Epithelial cell of proximal tubule (primary cell): Measurements from ENCODE around the gene EDEM1. TPM values are rescaled to one million over a fixed set of nuclear protein-coding genes. Genes with fewer than 3 reads are reported as not detected.

Source experiments
- DNase-seq: peaks from one replicate; pipeline ENCODE4 v3.0.0-alpha.2; 2011; ENCODE audit warnings: low read depth
- H3K4me3 ChIP-seq: 2 replicates; pipeline ENCODE4 v1.5.1; 2011; ENCODE audit warnings: low read depth, mild to moderate bottlenecking, low read length
- total RNA-seq: library from RNA; depleted of rRNA; stranded (reverse); fragments of >200 nt; gene quantifications from 2 replicates; pipeline ENCODE4 v1.2.3, GENCODE V29; 2015
- TF ChIP-seq, protein P1 (sequence below): conservative IDR thresholded peaks from 2 replicates; pipeline ENCODE4 v1.5.1; 2012; ENCODE audit warnings: low read depth, mild to moderate bottlenecking, low read length

Gene EDEM1
- total RNA-seq, 1 donor from 2014 or later = 50.6 TPM

- TF ChIP-seq, protein P1, sequence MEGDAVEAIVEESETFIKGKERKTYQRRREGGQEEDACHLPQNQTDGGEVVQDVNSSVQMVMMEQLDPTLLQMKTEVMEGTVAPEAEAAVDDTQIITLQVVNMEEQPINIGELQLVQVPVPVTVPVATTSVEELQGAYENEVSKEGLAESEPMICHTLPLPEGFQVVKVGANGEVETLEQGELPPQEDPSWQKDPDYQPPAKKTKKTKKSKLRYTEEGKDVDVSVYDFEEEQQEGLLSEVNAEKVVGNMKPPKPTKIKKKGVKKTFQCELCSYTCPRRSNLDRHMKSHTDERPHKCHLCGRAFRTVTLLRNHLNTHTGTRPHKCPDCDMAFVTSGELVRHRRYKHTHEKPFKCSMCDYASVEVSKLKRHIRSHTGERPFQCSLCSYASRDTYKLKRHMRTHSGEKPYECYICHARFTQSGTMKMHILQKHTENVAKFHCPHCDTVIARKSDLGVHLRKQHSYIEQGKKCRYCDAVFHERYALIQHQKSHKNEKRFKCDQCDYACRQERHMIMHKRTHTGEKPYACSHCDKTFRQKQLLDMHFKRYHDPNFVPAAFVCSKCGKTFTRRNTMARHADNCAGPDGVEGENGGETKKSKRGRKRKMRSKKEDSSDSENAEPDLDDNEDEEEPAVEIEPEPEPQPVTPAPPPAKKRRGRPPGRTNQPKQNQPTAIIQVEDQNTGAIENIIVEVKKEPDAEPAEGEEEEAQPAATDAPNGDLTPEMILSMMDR = no peak
- no peak overlapping the region for H3K4me3 ChIP-seq
- DNase-seq = no peak
These were observed 27.2 kb upstream of the EDEM1 start for GRCh38 chr3:5160321-5160720.

- DNase-seq = no peak
- H3K4me3 ChIP-seq = no peak overlapping the region
- TF ChIP-seq, protein P1 = no peak
These were observed 26.3 kb upstream of the EDEM1 start for GRCh38 chr3:5160940-5161858.

- TF ChIP-seq, protein P1 = no peak
- no peak for DNase-seq
- no peak overlapping the region for H3K4me3 ChIP-seq
These were observed 25.4 kb upstream of the EDEM1 start for GRCh38 chr3:5162102-5162501.

DNA sequence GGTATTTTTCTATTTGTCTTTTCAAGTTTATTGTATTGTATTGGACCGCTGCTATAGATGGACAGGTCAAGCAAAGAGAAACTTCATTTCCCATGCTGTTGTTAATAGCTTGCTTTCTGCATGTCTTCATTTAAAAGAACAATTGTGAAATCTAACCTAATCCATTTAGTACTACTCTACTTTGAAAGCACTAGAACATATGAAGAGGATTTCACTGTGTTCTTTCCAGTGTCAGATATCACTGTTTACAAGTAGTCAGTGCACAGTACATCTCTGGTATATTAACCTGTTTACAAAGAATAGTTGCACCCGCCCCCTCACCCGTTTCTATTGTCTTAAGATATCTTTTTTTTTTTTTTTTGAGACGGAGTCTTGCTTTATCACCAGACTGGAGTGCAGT is 21.8 kb upstream of the EDEM1 start:
- TF ChIP-seq, protein P1 = no peak
- no peak overlapping the region for H3K4me3 ChIP-seq
- no peak for DNase-seq

DNA sequence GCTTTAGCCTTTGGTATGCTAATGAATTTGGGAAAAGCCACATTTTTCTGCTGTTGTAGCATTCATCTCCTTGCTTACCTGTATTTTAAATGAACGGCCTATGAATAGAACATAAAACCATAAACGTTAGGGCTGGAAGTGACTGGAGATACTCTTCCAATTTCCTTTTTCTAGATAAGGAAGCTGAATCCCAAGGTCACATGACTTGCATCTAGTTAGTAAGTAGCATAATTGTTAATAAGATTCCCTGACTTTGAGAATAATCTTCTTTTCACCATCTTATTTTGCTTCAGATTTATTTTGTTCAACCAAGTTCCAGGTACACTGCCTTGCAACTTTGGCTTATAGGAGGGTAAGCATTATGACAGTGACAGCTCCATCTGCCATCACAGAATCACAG is 20.7 kb upstream of the EDEM1 start:
- no peak for DNase-seq
- no peak overlapping the region for H3K4me3 ChIP-seq
- TF ChIP-seq, protein P1 = no peak

GRCh38 chr3:5168110-5168509 is 19.4 kb upstream of the EDEM1 start:
- DNase-seq = no peak
- H3K4me3 ChIP-seq = no peak overlapping the region
- TF ChIP-seq, protein P1 = no peak

- DNase-seq = no peak
- TF ChIP-seq, protein P1 = no peak
- H3K4me3 ChIP-seq = no peak overlapping the region
These were observed 17.7 kb upstream of the EDEM1 start for GRCh38 chr3:5169807-5170206.
